ENCODE measurements around the gene CDCP1. TPM values are rescaled to one million over a fixed set of nuclear protein-coding genes. Genes with fewer than 3 reads are reported as not detected.

The CDCP1 gene
- total RNA-seq, 1 experiment from 2014 or later: 85.0 TPM

GRCh38 chr3:45124956-45125355, 21.2 kb downstream of the CDCP1 start:
- Histone ChIP-seq H3K9me3 (ENCODE audit: insufficient read depth, low read depth) (no peaks in the 10 kb centered on the region), H3K4me1 (replicated peaks; ENCODE audit: insufficient read depth) (peaks cover 99% of the 10 kb centered on the region), H2AFZ (no peak overlapping the region), H3K79me2 (ENCODE audit: low read depth) (peaks cover 95% of the 10 kb centered on the region), H3K4me2 (peak overlapping the region; percentile 62), H4K20me1 (ENCODE audit: insufficient read depth) (no peaks in the 10 kb centered on the region), H3K27ac (peak overlapping the region; percentile 98), H3F3A (ENCODE audit: insufficient read depth, low read depth) (peaks cover 94% of the 10 kb centered on the region), H3K27me3 (ENCODE audit: insufficient read depth, low read depth) (no peaks in the 10 kb centered on the region), H3K36me3 (ENCODE audit: low read depth) (peaks cover 14% of the 10 kb centered on the region), H3K4me3 (no peak overlapping the region), H3K9me2 (ENCODE audit: insufficient read depth) (no peaks in the 10 kb centered on the region)
- BruUV-seq (replicated peaks): TSS peak; percentile 29
- CTCF ChIA-PET: no interaction called here
- POLR2A ChIA-PET (ENCODE audit: unreplicated experiment): no interaction called here
- TF ChIP-seq CTCF (conservative IDR thresholded peaks at IDR 0.05) (no peak), EZH2 (IDR thresholded peaks at IDR 0.05; ENCODE audit: low read depth) (no peak)
- no peak for DNase-seq
- intact Hi-C loops (cut with micrococcal nuclease; ENCODE audit: unreplicated experiment): loop anchor here (1.0 to 5.0 kb wide), 5 partner anchors 14 to 83 kb away; no protein-coding TSS in a partner anchor

GRCh38 chr3:45124352-45124751, 21.8 kb downstream of the CDCP1 start:
- Histone ChIP-seq H3K27ac (peak overlapping the region; percentile 98), H3F3A (ENCODE audit: insufficient read depth, low read depth) (peaks cover 96% of the 10 kb centered on the region), H3K4me2 (peak overlapping the region; percentile 62), H3K27me3 (ENCODE audit: insufficient read depth, low read depth) (no peaks in the 10 kb centered on the region), H3K4me3 (no peak overlapping the region), H4K20me1 (ENCODE audit: insufficient read depth) (no peaks in the 10 kb centered on the region), H3K36me3 (ENCODE audit: low read depth) (peaks cover 11% of the 10 kb centered on the region), H3K79me2 (ENCODE audit: low read depth) (peaks cover 95% of the 10 kb centered on the region), H2AFZ (no peak overlapping the region), H3K9me3 (ENCODE audit: insufficient read depth, low read depth) (no peaks in the 10 kb centered on the region), H3K9me2 (ENCODE audit: insufficient read depth) (no peaks in the 10 kb centered on the region), H3K4me1 (replicated peaks; ENCODE audit: insufficient read depth) (peaks cover 99% of the 10 kb centered on the region)
- TF ChIP-seq CTCF (conservative IDR thresholded peaks at IDR 0.05): no peak
- POLR2A ChIA-PET (ENCODE audit: unreplicated experiment): interaction anchor here (0.7 to 0.9 kb wide), 2 partner anchors 15 to 264 kb away, joined by 3 to 9 read pairs; no protein-coding TSS in a partner anchor
- CTCF ChIA-PET: no interaction called here
- BruUV-seq (replicated peaks): no TSS peak
- peak; percentile 67 to 92 for DNase-seq
- intact Hi-C loops (cut with micrococcal nuclease; ENCODE audit: unreplicated experiment): loop anchor here (1.0 to 5.0 kb wide), 5 partner anchors 14 to 82 kb away; no protein-coding TSS in a partner anchor

- Histone ChIP-seq H3K4me2 (peak overlapping the region; percentile 62), H2AFZ (no peak overlapping the region), H4K20me1 (ENCODE audit: insufficient read depth) (no peaks in the 10 kb centered on the region), H3K27me3 (ENCODE audit: insufficient read depth, low read depth) (no peaks in the 10 kb centered on the region), H3K36me3 (ENCODE audit: low read depth) (peaks cover 13% of the 10 kb centered on the region), H3F3A (ENCODE audit: insufficient read depth, low read depth) (peaks cover 90% of the 10 kb centered on the region), H3K9me2 (ENCODE audit: insufficient read depth) (no peaks in the 10 kb centered on the region), H3K4me3 (no peak overlapping the region), H3K79me2 (ENCODE audit: low read depth) (peaks cover 95% of the 10 kb centered on the region), H3K27ac (peak overlapping the region; percentile 98), H3K9me3 (ENCODE audit: insufficient read depth, low read depth) (no peaks in the 10 kb centered on the region), H3K4me1 (replicated peaks; ENCODE audit: insufficient read depth) (peaks cover 95% of the 10 kb centered on the region)
- ChIA-PET CTCF (interaction anchor here (0.7 to 0.8 kb wide), 2 partner anchors 81 to 82 kb away, joined by 3 to 4 read pairs; no protein-coding TSS in a partner anchor), POLR2A (ENCODE audit: unreplicated experiment) (interaction anchor here (0.6 to 0.9 kb wide), 4 partner anchors 15 to 264 kb away, joined by 3 to 9 read pairs (median 3); no protein-coding TSS in a partner anchor)
- BruUV-seq (replicated peaks): TSS peak; percentile 18
- TF ChIP-seq CTCF (conservative IDR thresholded peaks at IDR 0.05) (no peak), EZH2 (IDR thresholded peaks at IDR 0.05; ENCODE audit: low read depth) (no peak)
- DNase-seq: peak; percentile 44 to 88
- intact Hi-C loops (cut with micrococcal nuclease; ENCODE audit: unreplicated experiment): loop anchor here (1.0 to 5.0 kb wide), 5 partner anchors 15 to 81 kb away; no protein-coding TSS in a partner anchor
Measured at GRCh38 chr3:45123581-45124269, 22.5 kb downstream of the CDCP1 start.

Measured in PC-9 (cell line).